ENCODE measurements around the gene NOTO.

DNA sequence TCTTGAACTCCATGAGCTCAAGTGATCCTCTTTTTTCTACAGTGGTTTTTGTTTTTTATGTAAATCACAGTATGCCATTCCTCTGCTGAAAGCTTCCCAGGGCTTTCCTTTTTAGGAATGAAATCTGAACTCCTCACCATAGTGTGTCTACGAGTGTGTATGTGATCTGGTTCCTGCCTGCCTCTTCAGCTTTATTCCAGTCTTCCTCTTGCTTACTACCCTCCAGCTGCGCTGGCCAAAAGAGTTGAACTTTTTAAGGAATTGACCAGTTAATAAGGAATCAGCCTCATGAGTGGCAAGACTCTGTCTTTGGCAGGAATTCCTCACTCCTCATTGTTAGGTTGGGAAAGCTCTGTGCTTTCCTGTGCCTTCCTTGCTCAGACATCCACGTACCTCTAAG is 35.8 kb downstream of the NOTO start:
- TF ChIP-seq, protein P1, sequence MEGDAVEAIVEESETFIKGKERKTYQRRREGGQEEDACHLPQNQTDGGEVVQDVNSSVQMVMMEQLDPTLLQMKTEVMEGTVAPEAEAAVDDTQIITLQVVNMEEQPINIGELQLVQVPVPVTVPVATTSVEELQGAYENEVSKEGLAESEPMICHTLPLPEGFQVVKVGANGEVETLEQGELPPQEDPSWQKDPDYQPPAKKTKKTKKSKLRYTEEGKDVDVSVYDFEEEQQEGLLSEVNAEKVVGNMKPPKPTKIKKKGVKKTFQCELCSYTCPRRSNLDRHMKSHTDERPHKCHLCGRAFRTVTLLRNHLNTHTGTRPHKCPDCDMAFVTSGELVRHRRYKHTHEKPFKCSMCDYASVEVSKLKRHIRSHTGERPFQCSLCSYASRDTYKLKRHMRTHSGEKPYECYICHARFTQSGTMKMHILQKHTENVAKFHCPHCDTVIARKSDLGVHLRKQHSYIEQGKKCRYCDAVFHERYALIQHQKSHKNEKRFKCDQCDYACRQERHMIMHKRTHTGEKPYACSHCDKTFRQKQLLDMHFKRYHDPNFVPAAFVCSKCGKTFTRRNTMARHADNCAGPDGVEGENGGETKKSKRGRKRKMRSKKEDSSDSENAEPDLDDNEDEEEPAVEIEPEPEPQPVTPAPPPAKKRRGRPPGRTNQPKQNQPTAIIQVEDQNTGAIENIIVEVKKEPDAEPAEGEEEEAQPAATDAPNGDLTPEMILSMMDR (IDR thresholded peaks at IDR 0.05 in 4 of 5, conservative IDR thresholded peaks at IDR 0.05 in 1 of 5) = no peak
- TF ChIP-seq POLR2A (IDR thresholded peaks at IDR 0.05) = no peak
